Fibroblast of skin of left biceps (primary cell): ENCODE measurements around the gene FAM200A.
"Not testable (repeated sequence)": the region's sequence is repeated elsewhere in the genome, so short reads cannot be mapped to it uniquely, and the experiment has no call there.

Experiments
- DNase-seq, 2 experiments: peaks; one replicate each; pipeline ENCODE4 v3.0.0-alpha.2; 2013; ENCODE audit warnings: low read depth in 2 of 2

FAM200A gene

GRCh38 chr7:99551767-99552463 is at the start of gene FAM200A:
FAM200A (minus strand) TSS chr7:99552114; CDS start chr7:99548407, 3,707 bp downstream.
- peak; percentile 82 to 85 for DNase-seq

GRCh38 chr7:99599836-99600235 is 47.9 kb upstream of the FAM200A start:
- DNase-seq: no peak

GRCh38 chr7:99597762-99598501 is 46.0 kb upstream of the FAM200A start, which contains the start of gene TMEM225B:
TMEM225B (plus strand) TSS chr7:99598267; CDS start chr7:99604389, 6,122 bp downstream.
- no peak for DNase-seq

GRCh38 chr7:99596408-99596955 is 44.6 kb upstream of the FAM200A start:
- no peak for DNase-seq

GRCh38 chr7:99594948-99595745 is 43.2 kb upstream of the FAM200A start:
- DNase-seq: no peak

- no peak for DNase-seq
Measured at GRCh38 chr7:99588868-99589267, 37.0 kb upstream of the FAM200A start.

GRCh38 chr7:99580778-99581332 is 28.9 kb upstream of the FAM200A start:
- DNase-seq: not testable (repeated sequence)

- no peak for DNase-seq
Measured at GRCh38 chr7:99579956-99580777, 28.3 kb upstream of the FAM200A start.

- DNase-seq: no peak
Measured at GRCh38 chr7:99579281-99579955, 27.5 kb upstream of the FAM200A start.

- no peak for DNase-seq
Measured at GRCh38 chr7:99576251-99576650, 24.3 kb upstream of the FAM200A start.

GRCh38 chr7:99573257-99573656 is 21.3 kb upstream of the FAM200A start:
- DNase-seq: no peak

GRCh38 chr7:99571768-99572167 is 19.9 kb upstream of the FAM200A start:
- DNase-seq: no peak

GRCh38 chr7:99568770-99569169 is 16.9 kb upstream of the FAM200A start:
- not testable (repeated sequence) for DNase-seq

- DNase-seq: no peak
Measured at GRCh38 chr7:99563650-99564049, 11.7 kb upstream of the FAM200A start.

GRCh38 chr7:99562832-99563231 is 10.9 kb upstream of the FAM200A start:
- DNase-seq: peak; percentile 95 to 96

GRCh38 chr7:99562114-99562784 is 10.3 kb upstream of the FAM200A start:
- no peak for DNase-seq

GRCh38 chr7:99561737-99562051 is 9.8 kb upstream of the FAM200A start:
- DNase-seq: no peak

GRCh38 chr7:99560834-99561736 is 9.2 kb upstream of the FAM200A start:
- no peak for DNase-seq
